Activated naive CD4-positive, alpha-beta T cell treated with anti-CD3 and anti-CD28 coated beads for 36 hours (primary cell): ENCODE measurements around the gene RBPMS2. TPM values are rescaled to one million over a fixed set of nuclear protein-coding genes. Genes with fewer than 3 reads are reported as not detected.
"Not testable (repeated sequence)": the region's sequence is repeated elsewhere in the genome, so short reads cannot be mapped to it uniquely, and the experiment has no call there.

Experiments used
- CTCF ChIA-PET: fragments of 350-600 bp; sonication (Branson Sonifier 250); formaldehyde crosslinking; loops from one replicate; lab custom pipeline; 2021; ENCODE audit warnings: antibody characterized with exemption; lab: Charles Lee
- DNase-seq: peaks from one replicate; pipeline ENCODE4 v3.0.0-alpha.2; 2020
- H3K27ac Mint-ChIP-seq: one replicate; pipeline ENCODE4 v1.8.0; 2021; ENCODE audit warnings: mild to moderate bottlenecking, mixed read lengths
- H3K27me3 Mint-ChIP-seq: one replicate; pipeline ENCODE4 v1.8.0; 2021; ENCODE audit warnings: low read depth, mixed read lengths
- H3K36me3 Mint-ChIP-seq: one replicate; pipeline ENCODE4 v1.8.0; 2021; ENCODE audit warnings: low read depth, mixed read lengths
- H3K4me1 Mint-ChIP-seq: one replicate; pipeline ENCODE4 v1.8.0; 2021; ENCODE audit warnings: low read depth, mixed read lengths
- H3K4me3 Mint-ChIP-seq: one replicate; pipeline ENCODE4 v1.8.0; 2021; ENCODE audit warnings: mild to moderate bottlenecking, moderate library complexity, mixed read lengths
- H3K9me3 Mint-ChIP-seq: one replicate; pipeline ENCODE4 v1.8.0; 2021; ENCODE audit warnings: mixed read lengths
- intact Hi-C: fragments of 100-400 bp; cut with micrococcal nuclease; formaldehyde crosslinking; loops from one replicate; pipeline ENCODE4 v1.15.1; 2023
- total RNA-seq, 2 experiments: library from RNA; stranded (reverse); gene quantifications; one replicate each; pipeline ENCODE4 v1.2.3, GENCODE V29; 2021

RBPMS2 gene
- total RNA-seq, 2 experiments from 2014 or later = not detected

GRCh38 chr15:64749167-64749566 lies 26.2 kb downstream of the RBPMS2 start:
- no peak overlapping the region for H3K4me3 Mint-ChIP-seq
- CTCF ChIA-PET = interaction anchor here (1.3 to 3.1 kb wide), 2 partner anchors 61 to 63 kb away, joined by 3 to 11 read pairs; no protein-coding TSS in a partner anchor
- peaks cover 2% of the 10 kb centered on the region for H3K27me3 Mint-ChIP-seq
- H3K9me3 Mint-ChIP-seq = no peaks in the 10 kb centered on the region
- DNase-seq = no peak
- intact Hi-C loops = no loop called here
- H3K4me1 Mint-ChIP-seq = no peaks in the 10 kb centered on the region
- H3K36me3 Mint-ChIP-seq = no peaks in the 10 kb centered on the region
- H3K27ac Mint-ChIP-seq = no peak overlapping the region

- CTCF ChIA-PET = interaction anchor here (1.3 to 3.1 kb wide), 2 partner anchors 62 kb away, joined by 3 to 11 read pairs; no protein-coding TSS in a partner anchor
Observed at GRCh38 chr15:64748251-64748650, 27.1 kb downstream of the RBPMS2 start.

GRCh38 chr15:64747578-64747977 lies 27.8 kb downstream of the RBPMS2 start:
- H3K9me3 Mint-ChIP-seq = no peaks in the 10 kb centered on the region
- no peaks in the 10 kb centered on the region for H3K4me1 Mint-ChIP-seq
- no peak overlapping the region for H3K27ac Mint-ChIP-seq
- H3K36me3 Mint-ChIP-seq = no peaks in the 10 kb centered on the region
- peaks cover 2% of the 10 kb centered on the region for H3K27me3 Mint-ChIP-seq
- CTCF ChIA-PET = interaction anchor here (0.7 to 3.1 kb wide), 3 partner anchors 19 to 63 kb away, joined by 3 to 11 read pairs (median 3); no protein-coding TSS in a partner anchor
- intact Hi-C loops = no loop called here
- DNase-seq = no peak
- H3K4me3 Mint-ChIP-seq = no peak overlapping the region

More at GRCh38 chr15:64748251-64748650, 27.1 kb downstream of the RBPMS2 start:
- H3K27me3 Mint-ChIP-seq = peaks cover 2% of the 10 kb centered on the region
- no peak overlapping the region for H3K4me3 Mint-ChIP-seq
- H3K4me1 Mint-ChIP-seq = no peaks in the 10 kb centered on the region
- intact Hi-C loops = no loop called here
- no peaks in the 10 kb centered on the region for H3K9me3 Mint-ChIP-seq
- no peak overlapping the region for H3K27ac Mint-ChIP-seq
- no peak for DNase-seq
- H3K36me3 Mint-ChIP-seq = no peaks in the 10 kb centered on the region

GRCh38 chr15:64746921-64747320 lies 28.5 kb downstream of the RBPMS2 start:
- intact Hi-C loops = no loop called here
- no peaks in the 10 kb centered on the region for H3K4me1 Mint-ChIP-seq
- CTCF ChIA-PET = interaction anchor here (0.7 to 3.1 kb wide), 2 partner anchors 19 to 64 kb away, joined by 3 to 11 read pairs; no protein-coding TSS in a partner anchor
- no peaks in the 10 kb centered on the region for H3K9me3 Mint-ChIP-seq
- no peaks in the 10 kb centered on the region for H3K36me3 Mint-ChIP-seq
- no peak overlapping the region for H3K4me3 Mint-ChIP-seq
- peaks cover 2% of the 10 kb centered on the region for H3K27me3 Mint-ChIP-seq
- DNase-seq = no peak
- no peak overlapping the region for H3K27ac Mint-ChIP-seq

- Mint-ChIP-seq H3K27ac (no peak overlapping the region), H3K36me3 (no peaks in the 10 kb centered on the region), H3K27me3 (peaks cover 2% of the 10 kb centered on the region), H3K9me3 (no peaks in the 10 kb centered on the region), H3K4me3 (no peak overlapping the region), H3K4me1 (no peaks in the 10 kb centered on the region)
- CTCF ChIA-PET = interaction anchor here (3.1 kb wide), 1 partner anchor 64 kb away, joined by 11 read pairs; no protein-coding TSS in a partner anchor
- intact Hi-C loops = no loop called here
- no peak for DNase-seq
Observed at GRCh38 chr15:64746356-64746755, 29.0 kb downstream of the RBPMS2 start.

GRCh38 chr15:64743691-64744090 lies 31.7 kb downstream of the RBPMS2 start:
- H3K9me3 Mint-ChIP-seq = no peaks in the 10 kb centered on the region
- intact Hi-C loops = no loop called here
- no peak for DNase-seq
- no peak overlapping the region for H3K4me3 Mint-ChIP-seq
- no peaks in the 10 kb centered on the region for H3K4me1 Mint-ChIP-seq
- H3K27me3 Mint-ChIP-seq = peaks cover 2% of the 10 kb centered on the region
- H3K36me3 Mint-ChIP-seq = no peaks in the 10 kb centered on the region
- no peak overlapping the region for H3K27ac Mint-ChIP-seq
- CTCF ChIA-PET = interaction anchor here (0.7 to 1.9 kb wide), 3 partner anchors 15 to 66 kb away, joined by 3 to 5 read pairs (median 3); no protein-coding TSS in a partner anchor

- Mint-ChIP-seq H3K27ac (no peak overlapping the region), H3K9me3 (no peaks in the 10 kb centered on the region), H3K27me3 (peaks cover 2% of the 10 kb centered on the region), H3K36me3 (no peaks in the 10 kb centered on the region), H3K4me3 (no peak overlapping the region), H3K4me1 (no peaks in the 10 kb centered on the region)
- CTCF ChIA-PET = interaction anchor here (0.5 to 1.7 kb wide), 3 partner anchors 10 to 67 kb away, joined by 3 to 5 read pairs (median 5); no protein-coding TSS in a partner anchor
- intact Hi-C loops = no loop called here
- DNase-seq = no peak
Observed at GRCh38 chr15:64742921-64743320, 32.5 kb downstream of the RBPMS2 start.

- no peaks in the 10 kb centered on the region for H3K36me3 Mint-ChIP-seq
Observed at GRCh38 chr15:64742385-64742784, 33.0 kb downstream of the RBPMS2 start.

GRCh38 chr15:64741708-64742107 lies 33.7 kb downstream of the RBPMS2 start:
- H3K9me3 Mint-ChIP-seq, DNase-seq, H3K36me3 Mint-ChIP-seq, H3K4me3 Mint-ChIP-seq, H3K4me1 Mint-ChIP-seq, H3K27ac Mint-ChIP-seq, intact Hi-C loops, H3K27me3 Mint-ChIP-seq: not testable (repeated sequence)
- CTCF ChIA-PET = interaction anchor here (1.5 to 1.7 kb wide), 2 partner anchors 11 to 68 kb away, joined by 5 read pairs; no protein-coding TSS in a partner anchor

More at GRCh38 chr15:64742385-64742784, 33.0 kb downstream of the RBPMS2 start:
- H3K27ac Mint-ChIP-seq = no peak overlapping the region
- DNase-seq = no peak
- intact Hi-C loops = no loop called here
- H3K27me3 Mint-ChIP-seq = peaks cover 2% of the 10 kb centered on the region
- no peak overlapping the region for H3K4me3 Mint-ChIP-seq
- CTCF ChIA-PET = interaction anchor here (0.5 to 1.7 kb wide), 3 partner anchors 9 to 67 kb away, joined by 3 to 5 read pairs (median 5); no protein-coding TSS in a partner anchor
- H3K4me1 Mint-ChIP-seq = no peaks in the 10 kb centered on the region
- no peaks in the 10 kb centered on the region for H3K9me3 Mint-ChIP-seq

- no peak overlapping the region for H3K27ac Mint-ChIP-seq
- H3K36me3 Mint-ChIP-seq = no peaks in the 10 kb centered on the region
- intact Hi-C loops = no loop called here
- CTCF ChIA-PET = interaction anchor here (0.8 kb wide), 1 partner anchor 10 kb away, joined by 5 read pairs; no protein-coding TSS in a partner anchor
- no peak for DNase-seq
- H3K9me3 Mint-ChIP-seq = no peaks in the 10 kb centered on the region
- no peaks in the 10 kb centered on the region for H3K27me3 Mint-ChIP-seq
- no peaks in the 10 kb centered on the region for H3K4me1 Mint-ChIP-seq
- no peak overlapping the region for H3K4me3 Mint-ChIP-seq
Observed at GRCh38 chr15:64740311-64741170, 34.8 kb downstream of the RBPMS2 start.

GRCh38 chr15:64739577-64740143 lies 35.7 kb downstream of the RBPMS2 start:
- no peak overlapping the region for H3K4me3 Mint-ChIP-seq
- DNase-seq = no peak
- intact Hi-C loops = no loop called here
- no peaks in the 10 kb centered on the region for H3K9me3 Mint-ChIP-seq
- H3K27me3 Mint-ChIP-seq = no peaks in the 10 kb centered on the region
- no peaks in the 10 kb centered on the region for H3K4me1 Mint-ChIP-seq
- H3K27ac Mint-ChIP-seq = no peak overlapping the region
- no peaks in the 10 kb centered on the region for H3K36me3 Mint-ChIP-seq
- CTCF ChIA-PET = no interaction called here

- Mint-ChIP-seq H3K27ac (no peak overlapping the region), H3K36me3 (no peaks in the 10 kb centered on the region), H3K4me1 (no peaks in the 10 kb centered on the region), H3K27me3 (no peaks in the 10 kb centered on the region), H3K9me3 (no peaks in the 10 kb centered on the region), H3K4me3 (no peak overlapping the region)
- intact Hi-C loops = no loop called here
- DNase-seq = no peak
- CTCF ChIA-PET = no interaction called here
Observed at GRCh38 chr15:64739156-64739555, 36.2 kb downstream of the RBPMS2 start.
